Testis (tissue), 3 donors: Measurements from ENCODE around the gene TTLL11. TPM values are rescaled to one million over a fixed set of nuclear protein-coding genes. Genes with fewer than 3 reads are reported as not detected.

Experiments
- DNase-seq: peaks from one replicate; pipeline ENCODE4 v3.0.0-alpha.2; 2019
- H3K27ac ChIP-seq, 2 donors: fragments of 200-600 bp; sonication (generic); one replicate each; pipeline ENCODE4 v1.5.1; 2019
- H3K27me3 ChIP-seq: fragments of 200-600 bp; sonication (generic); one replicate; pipeline ENCODE4 v1.5.1; 2019
- H3K36me3 ChIP-seq: fragments of 200-600 bp; sonication (generic); one replicate; pipeline ENCODE4 v1.5.1; 2017; ENCODE audit warnings: low read depth; ENCODE audit errors: missing control alignments
- H3K4me1 ChIP-seq: fragments of 200-600 bp; sonication (generic); one replicate; pipeline ENCODE4 v1.5.1; 2019
- H3K4me3 ChIP-seq, 2 donors: fragments of 200-600 bp; sonication (generic); one replicate each; pipeline ENCODE4 v1.5.1; 2017 to 2019
- H3K9me3 ChIP-seq: fragments of 200-600 bp; sonication (generic); one replicate; pipeline ENCODE4 v1.5.1; 2017
- CTCF ChIP-seq, 3 experiments: fragments of 450-650 bp in 2 of 3; fragments of 200-600 bp in 1 of 3; sonication (generic) in 1 of 3; IDR thresholded peaks; one replicate each; pipeline ENCODE4 v1.5.1; 2016 to 2019; ENCODE audit warnings: antibody characterized with exemption in 3 of 3, mild to moderate bottlenecking in 2 of 3, moderate library complexity in 1 of 3
- POLR2A ChIP-seq: fragments of 450-650 bp; IDR thresholded peaks from one replicate; pipeline ENCODE4 v1.6.1; 2017; ENCODE audit warnings: antibody characterized with exemption, mild to moderate bottlenecking, moderate library complexity
- WGBS, 2 donors: methylation state at CpG; one replicate each; pipeline ENCODE4 v1.1.5; 2018; 5-methylcytosine and 5-hydroxymethylcytosine counted together
- intact Hi-C: fragments of 100-400 bp; cut with DNase I; formaldehyde crosslinking; loops from one replicate; pipeline ENCODE4 v1.15.1; 2023; ENCODE audit warnings: low total_unique reads
- polyA plus RNA-seq: library from polyadenylated mRNA; stranded (reverse); fragments of 350-450 nt; fragmentation: Illumina TruSeq; extraction: RNeasy Lipid Tissue Mini Kit (QIAGEN cat#74804); gene quantifications from one replicate; pipeline ENCODE4 v1.2.3, GENCODE V29; 2014; ENCODE audit warnings: low read depth, low replicate concordance; ENCODE audit not compliant: insufficient read depth
- total RNA-seq, 2 donors: library from RNA; depleted of rRNA; stranded (reverse); fragments of >200 nt; gene quantifications; one replicate each; pipeline ENCODE4 v1.2.3, GENCODE V29; 2016

Gene TTLL11
- total and polyA plus RNA-seq, 3 donors from 2014 or later = 17.8 to 36.5 (median 19.8) TPM

- no peak overlapping the region for H3K4me3 ChIP-seq
- no peaks in the 10 kb centered on the region for H3K36me3 ChIP-seq
- 87 to 91% methylated on average over 4 of the region's 4 CpGs for WGBS, 2 donors
- TF ChIP-seq POLR2A = no peak
- no peak for TF ChIP-seq CTCF (IDR thresholded peaks at IDR 0.05)
- H3K27me3 ChIP-seq = no peaks in the 10 kb centered on the region
- H3K4me1 ChIP-seq = no peaks in the 10 kb centered on the region
- no peaks in the 10 kb centered on the region for H3K9me3 ChIP-seq
- intact Hi-C loops = no loop called here
- DNase-seq = no peak
- no peak overlapping the region for H3K27ac ChIP-seq
Measured at GRCh38 chr9:121945281-121945680, 147.8 kb downstream of the TTLL11 start.

- Histone ChIP-seq H3K27me3 (no peaks in the 10 kb centered on the region), H3K27ac (no peak overlapping the region), H3K9me3 (no peaks in the 10 kb centered on the region), H3K4me1 (no peaks in the 10 kb centered on the region), H3K36me3 (no peaks in the 10 kb centered on the region), H3K4me3 (no peak overlapping the region)
- 78 to 86% methylated on average over 5 of the region's 5 CpGs for WGBS, 2 donors
- no peak for DNase-seq
- intact Hi-C loops = no loop called here
- TF ChIP-seq POLR2A (no peak), CTCF (IDR thresholded peaks at IDR 0.05) (no peak)
Measured at GRCh38 chr9:121944711-121945191, 148.4 kb downstream of the TTLL11 start.

- no peaks in the 10 kb centered on the region for H3K36me3 ChIP-seq
- no peak overlapping the region for H3K27ac ChIP-seq
- H3K27me3 ChIP-seq = no peaks in the 10 kb centered on the region
- intact Hi-C loops = no loop called here
- no peak overlapping the region for H3K4me3 ChIP-seq
- TF ChIP-seq CTCF (IDR thresholded peaks at IDR 0.05) (no peak), POLR2A (no peak)
- DNase-seq = no peak
- no peaks in the 10 kb centered on the region for H3K4me1 ChIP-seq
- 81 to 84% methylated on average over 2 of the region's 2 CpGs for WGBS, 2 donors
- H3K9me3 ChIP-seq = no peaks in the 10 kb centered on the region
Measured at GRCh38 chr9:121943463-121943862, 149.6 kb downstream of the TTLL11 start.

GRCh38 chr9:121942866-121943382 lies 150.2 kb downstream of the TTLL11 start:
- no peak for DNase-seq
- Histone ChIP-seq H3K27me3 (no peaks in the 10 kb centered on the region), H3K36me3 (no peaks in the 10 kb centered on the region), H3K4me3 (no peak overlapping the region), H3K4me1 (no peaks in the 10 kb centered on the region), H3K9me3 (no peaks in the 10 kb centered on the region), H3K27ac (no peak overlapping the region)
- intact Hi-C loops = no loop called here
- TF ChIP-seq CTCF (IDR thresholded peaks at IDR 0.05) (no peak), POLR2A (no peak)
- 75 to 85% methylated on average over 15 of the region's 15 CpGs for WGBS, 2 donors

GRCh38 chr9:121942313-121942712 lies 150.8 kb downstream of the TTLL11 start:
- intact Hi-C loops = no loop called here
- TF ChIP-seq POLR2A = no peak
- TF ChIP-seq CTCF (IDR thresholded peaks at IDR 0.05) = no peak
- 93 to 94% methylated on average over 7 of the region's 7 CpGs for whole genome bisulfite sequencing, 2 donors

More at GRCh38 chr9:121942313-121942712, 150.8 kb downstream of the TTLL11 start:
- Histone ChIP-seq H3K9me3 (no peaks in the 10 kb centered on the region), H3K36me3 (no peaks in the 10 kb centered on the region), H3K4me3 (no peak overlapping the region), H3K27ac (no peak overlapping the region), H3K27me3 (no peaks in the 10 kb centered on the region), H3K4me1 (no peaks in the 10 kb centered on the region)
- DNase-seq = no peak
